ENCODE results near the gene HIRIP3. TPM values are rescaled to one million over a fixed set of nuclear protein-coding genes. Genes with fewer than 3 reads are reported as not detected.

HIRIP3 gene
- total and polyA plus RNA-seq, 2 of the 13 experiments (the other 11 are each of a cell fraction or from before 2014, with no cell fraction given): 12.6 to 17.2 TPM

DNA sequence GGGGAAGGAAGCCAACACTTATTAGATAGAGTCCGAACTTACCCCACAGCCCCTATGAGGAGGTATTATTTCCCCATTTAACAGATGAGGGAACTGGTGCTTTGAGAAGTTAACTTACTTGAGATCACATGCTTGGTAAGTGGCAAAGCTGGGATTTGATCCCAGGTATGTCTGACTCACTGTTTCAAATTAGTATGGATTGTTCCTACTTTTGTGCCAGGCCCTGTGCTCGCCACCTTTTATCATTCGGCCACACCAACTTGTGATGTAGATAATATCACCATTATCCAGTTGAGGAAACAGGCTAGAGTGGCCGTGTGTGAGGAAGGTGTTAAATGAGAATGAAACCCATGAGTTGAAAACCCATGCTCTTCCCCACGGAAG, 10.7 kb downstream of the HIRIP3 start (continued):
- TF ChIP-seq PCBP1 (IDR thresholded peaks at IDR 0.05; ENCODE audit: borderline replicate concordance, low read depth, low read length) (no peak), MBNL3 (CRISPR knock-in tag; conservative IDR thresholded peaks at IDR 0.05) (no peak), HDAC2 (CRISPR knock-in tag; IDR thresholded peaks at IDR 0.05) (no peak), XRCC5 (optimal IDR thresholded peaks at IDR 0.05; ENCODE audit: low read length) (no peak), TAF1 (CRISPR knock-in tag; IDR thresholded peaks at IDR 0.05) (no peak), ZNF556 (CRISPR knock-in tag; IDR thresholded peaks at IDR 0.05; ENCODE audit: borderline replicate concordance) (no peak), MYC (CRISPR knock-in tag; IDR thresholded peaks at IDR 0.05; ENCODE audit: borderline replicate concordance) (no peak), PHF21A (CRISPR knock-in tag; IDR thresholded peaks at IDR 0.05) (no peak)
- TF ChIP-seq, protein P1, sequence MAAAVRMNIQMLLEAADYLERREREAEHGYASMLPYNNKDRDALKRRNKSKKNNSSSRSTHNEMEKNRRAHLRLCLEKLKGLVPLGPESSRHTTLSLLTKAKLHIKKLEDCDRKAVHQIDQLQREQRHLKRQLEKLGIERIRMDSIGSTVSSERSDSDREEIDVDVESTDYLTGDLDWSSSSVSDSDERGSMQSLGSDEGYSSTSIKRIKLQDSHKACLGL (CRISPR knock-in tag; IDR thresholded peaks at IDR 0.05): no peak

DNA sequence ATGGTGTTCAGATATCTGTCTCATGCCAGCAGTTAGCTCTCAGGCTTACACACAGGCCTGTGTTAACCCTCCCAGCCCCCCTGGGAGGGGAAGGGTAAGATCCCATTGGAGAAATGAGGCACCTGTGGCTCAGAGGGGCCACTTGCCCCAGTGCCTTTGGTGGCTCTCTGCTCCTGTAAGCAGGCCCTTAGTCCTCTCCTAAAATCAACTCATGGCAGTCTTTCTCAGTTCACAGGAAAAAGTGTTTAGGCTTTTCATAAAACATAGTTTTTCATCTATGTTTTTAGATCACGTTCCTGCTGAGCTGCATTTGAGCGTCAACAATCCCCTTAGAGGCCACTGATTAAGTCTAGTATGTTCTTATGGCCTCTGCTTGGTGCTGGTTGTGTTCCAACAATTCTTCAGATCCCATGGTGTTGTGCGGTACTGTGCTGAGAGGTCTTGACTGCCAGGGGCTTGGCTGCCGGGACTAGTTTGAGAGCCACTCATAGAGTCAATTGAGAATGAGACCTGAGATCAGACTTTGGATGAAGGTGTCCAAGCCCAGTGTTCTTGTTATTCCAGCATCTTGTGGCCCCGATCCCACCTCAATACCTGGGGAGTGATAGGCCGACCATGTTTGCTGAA, 11.2 kb downstream of the HIRIP3 start:
- CTCF ChIA-PET (ENCODE audit: low intra/inter-chr PET ratio, low total read pairs): no interaction called here
- in situ Hi-C loops (cut with HindIII; ENCODE audit: extremely low pct_ligation_motif_present, low pct_unique_long_range_greater_than_20kb): no loop called here
- H3K4me2 ChIP-seq (ENCODE audit: low read depth, low read length): no peak overlapping the region
- peaks cover 66 to 100% of the 10 kb centered on the region in 2 experiments for H3K36me3 ChIP-seq (replicated peaks in 1 of 2; ENCODE audit: control insufficient read depth in 1 of 2, insufficient read depth in 2 of 2, low read length in 2 of 2)
- H3K4me3 ChIP-seq (replicated peaks in 1 of 3; ENCODE audit: insufficient read depth in 1 of 3, low read depth in 2 of 3, low read length in 3 of 3): no peak overlapping the region
- H3K27ac ChIP-seq (ENCODE audit: extremely low read length, insufficient read depth, low read length): no peak overlapping the region
- no peaks in the 10 kb centered on the region for H3K79me2 ChIP-seq (ENCODE audit: insufficient read depth, low read length)
- no peak overlapping the region for H2AFZ ChIP-seq (ENCODE audit: low read length)
- H3K9ac ChIP-seq (ENCODE audit: insufficient read depth, low read depth, low read length): no peak overlapping the region
- no TSS peak for BruUV-seq (replicated peaks)
- FAIRE-seq: no peak
- DNase-seq (ENCODE audit: low spot score): no peak
- WGBS (ENCODE audit: low lambda C conversion rate): 86% methylated on average over 6 of the region's 6 CpGs
- H3K4me1 ChIP-seq (ENCODE audit: insufficient read depth, low read length): no peaks in the 10 kb centered on the region
- POLR2A ChIA-PET: no interaction called here
- ATAC-seq: no peak
- intact Hi-C loops (cut with micrococcal nuclease; ENCODE audit: unreplicated experiment): no loop called here
- no peaks in the 10 kb centered on the region for H3K27me3 ChIP-seq (ENCODE audit: control insufficient read depth in 1 of 2, insufficient read depth in 2 of 2, low read length in 2 of 2)
- H3K9me3 ChIP-seq (ENCODE audit: low read length): no peaks in the 10 kb centered on the region
- H4K20me1 ChIP-seq (ENCODE audit: insufficient read depth, low read length): no peaks in the 10 kb centered on the region
- TF ChIP-seq KLF12 (CRISPR knock-in tag; IDR thresholded peaks at IDR 0.05; ENCODE audit: borderline replicate concordance) (no peak), RBM22 (optimal IDR thresholded peaks at IDR 0.05; ENCODE audit: low read length) (no peak), ZNF546 (CRISPR knock-in tag; conservative IDR thresholded peaks at IDR 0.05) (no peak), ARID2 (CRISPR knock-in tag; IDR thresholded peaks at IDR 0.05; ENCODE audit: borderline replicate concordance) (no peak), ZNF589 (CRISPR knock-in tag; conservative IDR thresholded peaks at IDR 0.05) (no peak), TBP (CRISPR knock-in tag; IDR thresholded peaks at IDR 0.05) (no peak), GLI4 (CRISPR knock-in tag; IDR thresholded peaks at IDR 0.05; ENCODE audit: borderline replicate concordance) (no peak), ZEB1 (IDR thresholded peaks at IDR 0.05; ENCODE audit: insufficient replicate concordance, low read depth) (no peak), RORA (CRISPR knock-in tag; IDR thresholded peaks at IDR 0.05) (no peak), ZNF317 (CRISPR knock-in tag; IDR thresholded peaks at IDR 0.05) (no peak), ELF1 (CRISPR knock-in tag; IDR thresholded peaks at IDR 0.05) (no peak), RCOR2 (CRISPR knock-in tag; IDR thresholded peaks at IDR 0.05) (no peak), SNRNP70 (IDR thresholded peaks at IDR 0.05; ENCODE audit: low read depth, low read length) (no peak)
- TF ChIP-seq, protein P2, sequence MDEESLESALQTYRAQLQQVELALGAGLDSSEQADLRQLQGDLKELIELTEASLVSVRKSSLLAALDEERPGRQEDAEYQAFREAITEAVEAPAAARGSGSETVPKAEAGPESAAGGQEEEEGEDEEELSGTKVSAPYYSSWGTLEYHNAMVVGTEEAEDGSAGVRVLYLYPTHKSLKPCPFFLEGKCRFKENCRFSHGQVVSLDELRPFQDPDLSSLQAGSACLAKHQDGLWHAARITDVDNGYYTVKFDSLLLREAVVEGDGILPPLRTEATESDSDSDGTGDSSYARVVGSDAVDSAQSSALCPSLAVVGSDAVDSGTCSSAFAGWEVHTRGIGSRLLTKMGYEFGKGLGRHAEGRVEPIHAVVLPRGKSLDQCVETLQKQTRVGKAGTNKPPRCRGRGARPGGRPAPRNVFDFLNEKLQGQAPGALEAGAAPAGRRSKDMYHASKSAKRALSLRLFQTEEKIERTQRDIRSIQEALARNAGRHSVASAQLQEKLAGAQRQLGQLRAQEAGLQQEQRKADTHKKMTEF (CRISPR knock-in tag; IDR thresholded peaks at IDR 0.05): no peak
- TF ChIP-seq, protein P3, sequence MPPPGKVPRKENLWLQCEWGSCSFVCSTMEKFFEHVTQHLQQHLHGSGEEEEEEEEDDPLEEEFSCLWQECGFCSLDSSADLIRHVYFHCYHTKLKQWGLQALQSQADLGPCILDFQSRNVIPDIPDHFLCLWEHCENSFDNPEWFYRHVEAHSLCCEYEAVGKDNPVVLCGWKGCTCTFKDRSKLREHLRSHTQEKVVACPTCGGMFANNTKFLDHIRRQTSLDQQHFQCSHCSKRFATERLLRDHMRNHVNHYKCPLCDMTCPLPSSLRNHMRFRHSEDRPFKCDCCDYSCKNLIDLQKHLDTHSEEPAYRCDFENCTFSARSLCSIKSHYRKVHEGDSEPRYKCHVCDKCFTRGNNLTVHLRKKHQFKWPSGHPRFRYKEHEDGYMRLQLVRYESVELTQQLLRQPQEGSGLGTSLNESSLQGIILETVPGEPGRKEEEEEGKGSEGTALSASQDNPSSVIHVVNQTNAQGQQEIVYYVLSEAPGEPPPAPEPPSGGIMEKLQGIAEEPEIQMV (CRISPR knock-in tag; IDR thresholded peaks at IDR 0.05; ENCODE audit: low read depth): no peak

Data from HepG2 (cell line).